Mucosa of stomach (tissue), 1 donor: ENCODE data around the gene ZBTB7C.
A peak's percentile ranks its signal among the peaks of the same experiment; 100 is the strongest.

Experiments
- H3K27me3 ChIP-seq: one replicate; pipeline ENCODE4 v1.7.0; 2013; ENCODE audit warnings: mild to moderate bottlenecking, low read length; ENCODE audit not compliant: control insufficient read depth, insufficient read depth
- H3K36me3 ChIP-seq: one replicate; pipeline ENCODE4 v1.7.0; 2013; ENCODE audit warnings: low read length; ENCODE audit not compliant: control insufficient read depth, insufficient read depth
- H3K4me1 ChIP-seq: one replicate; pipeline ENCODE4 v1.7.0; 2013; ENCODE audit warnings: mild to moderate bottlenecking, low read length; ENCODE audit not compliant: control insufficient read depth, insufficient read depth
- H3K4me3 ChIP-seq: one replicate; pipeline ENCODE4 v1.7.0; 2013; ENCODE audit warnings: low read length
- H3K9ac ChIP-seq: one replicate; pipeline ENCODE4 v1.7.0; 2013; ENCODE audit warnings: mild to moderate bottlenecking, low read length, moderate library complexity
- H3K9me3 ChIP-seq: one replicate; pipeline ENCODE4 v1.7.0; 2013; ENCODE audit warnings: mild to moderate bottlenecking, low read length, moderate library complexity; ENCODE audit not compliant: control insufficient read depth
- donor health status: Pancreatic carcinoma.

ZBTB7C gene

DNA sequence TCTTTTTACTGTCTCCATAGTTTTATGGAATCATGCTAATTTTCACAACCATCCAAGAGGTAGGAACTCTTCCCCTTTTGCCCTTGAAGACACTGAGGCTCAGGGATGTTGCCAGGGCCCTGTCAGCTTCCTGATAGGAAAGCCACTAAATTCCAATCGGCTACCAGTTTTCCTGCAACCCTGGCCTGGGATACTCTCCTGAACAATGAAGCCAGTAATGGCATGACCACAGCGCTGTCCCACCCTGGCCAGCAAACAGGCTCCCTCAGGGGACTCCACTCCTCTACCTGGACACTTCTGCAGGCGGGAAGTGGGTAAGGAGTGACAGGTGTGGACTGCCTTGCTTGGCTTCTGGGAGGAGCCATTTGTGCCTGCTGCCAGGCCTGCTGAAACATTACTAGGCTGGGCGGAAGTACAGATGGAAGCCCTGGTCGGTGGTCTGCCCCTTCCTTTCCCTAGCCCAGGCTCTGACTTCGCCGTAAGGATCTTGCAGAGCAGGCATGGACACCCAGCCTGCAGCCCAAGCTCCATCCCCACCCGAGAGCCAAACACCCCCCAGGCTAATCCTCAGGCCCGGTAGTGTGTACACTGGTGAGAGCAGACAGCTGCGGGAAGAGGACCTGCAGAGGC, 400.0 kb downstream of the ZBTB7C start:
- Histone ChIP-seq H3K9me3 (no peaks in the 10 kb centered on the region), H3K36me3 (no peaks in the 10 kb centered on the region), H3K4me3 (no peak overlapping the region), H3K9ac (no peak overlapping the region), H3K27me3 (peaks cover 8% of the 10 kb centered on the region), H3K4me1 (no peaks in the 10 kb centered on the region)

DNA sequence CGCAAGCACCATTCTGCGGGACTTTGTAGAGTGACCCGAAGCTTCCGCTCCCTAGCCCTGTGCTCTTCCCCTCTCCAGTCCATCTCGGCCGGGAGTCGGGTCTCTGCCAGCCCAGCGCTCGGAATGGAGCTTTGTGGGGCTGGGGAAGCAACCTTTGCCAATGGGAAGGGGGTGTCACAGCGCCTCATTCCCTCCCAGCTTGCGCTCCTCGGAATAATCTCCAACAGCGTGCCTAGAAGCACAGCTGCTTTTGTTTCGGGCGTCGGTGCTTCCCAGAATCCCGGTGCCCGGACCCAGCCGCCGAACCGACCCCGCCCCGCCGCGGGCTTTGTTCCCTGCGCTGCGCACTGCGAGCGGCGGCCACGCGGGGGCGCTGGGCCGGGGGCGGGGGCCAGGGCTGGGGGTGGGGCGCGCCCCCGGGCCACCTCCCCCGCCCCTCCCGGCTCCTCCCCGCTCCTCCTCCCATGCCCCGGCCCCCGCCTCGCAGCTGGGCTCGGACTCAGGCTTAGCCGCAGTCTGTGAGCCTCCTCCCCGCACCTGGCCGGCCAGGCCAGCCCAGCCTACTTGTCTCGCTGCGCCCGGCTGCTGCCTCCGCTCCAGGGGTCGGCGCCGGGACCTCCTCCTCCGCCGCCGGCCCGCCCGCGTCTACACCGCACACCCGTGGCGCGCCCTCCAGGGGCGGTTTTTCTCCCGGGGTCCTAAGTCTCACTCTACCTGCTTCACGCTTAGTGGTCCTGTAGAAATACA, 401.1 kb downstream of the ZBTB7C start:
- Histone ChIP-seq H3K4me1 (peaks cover 3% of the 10 kb centered on the region), H3K4me3 (no peak overlapping the region), H3K27me3 (peaks cover 8% of the 10 kb centered on the region), H3K36me3 (no peaks in the 10 kb centered on the region), H3K9me3 (no peaks in the 10 kb centered on the region), H3K9ac (peak overlapping the region; percentile 56)

DNA sequence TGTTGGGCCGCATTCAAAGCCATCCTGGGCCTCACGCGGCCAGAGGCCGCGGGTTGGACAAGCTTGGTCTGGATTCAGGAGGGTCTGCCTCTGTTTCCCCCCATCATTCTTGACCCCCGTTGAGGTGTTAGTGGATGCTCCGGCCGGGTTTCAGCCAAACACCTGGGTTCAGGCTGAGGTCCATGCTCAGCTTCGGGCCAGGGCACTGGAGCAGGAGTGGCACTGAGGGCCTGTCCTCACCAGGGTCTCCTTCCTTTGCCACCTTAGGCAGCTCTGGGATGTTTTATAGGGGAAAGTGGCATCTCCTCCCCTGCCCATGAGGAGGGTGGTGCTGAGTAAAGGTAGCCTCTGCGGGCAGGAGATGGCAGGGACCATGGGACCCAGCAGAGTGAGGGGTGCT, 401.8 kb downstream of the ZBTB7C start:
- Histone ChIP-seq H3K9me3 (no peaks in the 10 kb centered on the region), H3K9ac (no peak overlapping the region), H3K36me3 (no peaks in the 10 kb centered on the region), H3K27me3 (peaks cover 8% of the 10 kb centered on the region), H3K4me3 (no peak overlapping the region), H3K4me1 (peaks cover 5% of the 10 kb centered on the region)

DNA sequence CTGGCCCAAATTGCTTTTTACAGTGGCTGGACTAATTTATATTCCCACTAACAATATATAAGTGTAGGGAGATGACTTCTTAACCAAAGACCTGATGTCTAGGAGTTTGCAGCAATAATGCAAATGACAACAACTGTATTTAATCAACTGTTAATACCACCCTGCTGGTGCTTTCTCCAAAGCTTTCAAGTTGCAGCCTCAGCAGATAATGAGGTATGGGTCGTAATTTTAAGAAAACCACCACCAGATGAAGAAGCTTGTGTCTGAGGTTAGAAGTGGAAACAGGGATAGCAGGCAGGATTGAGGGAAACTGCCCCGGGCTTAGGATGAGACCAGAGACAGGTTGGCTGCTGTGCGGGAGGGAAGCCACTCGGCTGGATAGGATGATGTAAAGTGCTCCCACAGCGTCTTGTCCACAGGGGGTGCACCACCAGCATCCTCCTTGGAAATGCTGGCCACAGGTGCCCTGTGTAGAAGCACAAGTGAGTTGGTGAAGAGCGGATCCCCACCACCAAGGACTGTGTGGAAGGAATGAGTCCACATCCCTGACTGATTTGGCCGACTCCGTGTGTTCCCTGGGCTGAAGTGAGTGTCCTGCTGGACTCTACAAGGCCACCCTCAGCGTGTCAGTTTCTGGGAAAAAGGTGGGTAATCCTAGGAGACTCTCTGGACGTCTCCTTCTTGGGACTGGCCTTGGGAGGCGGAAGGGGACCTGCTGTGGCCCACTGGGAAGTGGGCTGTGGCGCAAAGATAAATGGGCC, 402.6 kb downstream of the ZBTB7C start:
- Histone ChIP-seq H3K9me3 (no peaks in the 10 kb centered on the region), H3K36me3 (no peaks in the 10 kb centered on the region), H3K27me3 (peaks cover 5% of the 10 kb centered on the region), H3K9ac (no peak overlapping the region), H3K4me1 (peaks cover 5% of the 10 kb centered on the region), H3K4me3 (no peak overlapping the region)

DNA sequence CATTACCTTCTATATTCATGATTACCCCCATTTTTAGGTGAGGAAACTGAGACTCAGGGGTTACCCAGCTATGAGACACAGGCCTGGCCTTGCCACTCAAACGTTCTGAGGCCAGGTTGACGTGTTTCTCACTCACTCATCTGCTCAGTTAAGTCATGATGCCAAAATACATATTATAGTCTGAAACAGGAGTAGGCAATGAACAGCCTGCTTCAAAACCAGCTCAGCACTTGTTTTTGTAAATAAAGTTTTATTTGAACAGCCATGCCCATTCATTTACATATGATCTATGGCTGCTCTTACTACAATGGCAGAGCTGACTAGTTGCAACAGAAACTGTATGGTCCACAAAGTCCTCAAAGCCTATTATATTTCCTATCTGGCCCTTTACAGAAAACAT, 404.6 kb downstream of the ZBTB7C start:
- H3K36me3 ChIP-seq: no peaks in the 10 kb centered on the region
- no peak overlapping the region for H3K4me3 ChIP-seq
- peaks cover 5% of the 10 kb centered on the region for H3K27me3 ChIP-seq
- H3K9ac ChIP-seq: no peak overlapping the region
- peaks cover 5% of the 10 kb centered on the region for H3K4me1 ChIP-seq
- no peaks in the 10 kb centered on the region for H3K9me3 ChIP-seq

- H3K36me3 ChIP-seq: no peaks in the 10 kb centered on the region
- H3K9ac ChIP-seq: no peak overlapping the region
- H3K4me3 ChIP-seq: no peak overlapping the region
- H3K27me3 ChIP-seq: peaks cover 5% of the 10 kb centered on the region
- H3K4me1 ChIP-seq: peaks cover 5% of the 10 kb centered on the region
- no peaks in the 10 kb centered on the region for H3K9me3 ChIP-seq
These were observed 405.5 kb downstream of the ZBTB7C start for GRCh38 chr18:48003426-48004349.

DNA sequence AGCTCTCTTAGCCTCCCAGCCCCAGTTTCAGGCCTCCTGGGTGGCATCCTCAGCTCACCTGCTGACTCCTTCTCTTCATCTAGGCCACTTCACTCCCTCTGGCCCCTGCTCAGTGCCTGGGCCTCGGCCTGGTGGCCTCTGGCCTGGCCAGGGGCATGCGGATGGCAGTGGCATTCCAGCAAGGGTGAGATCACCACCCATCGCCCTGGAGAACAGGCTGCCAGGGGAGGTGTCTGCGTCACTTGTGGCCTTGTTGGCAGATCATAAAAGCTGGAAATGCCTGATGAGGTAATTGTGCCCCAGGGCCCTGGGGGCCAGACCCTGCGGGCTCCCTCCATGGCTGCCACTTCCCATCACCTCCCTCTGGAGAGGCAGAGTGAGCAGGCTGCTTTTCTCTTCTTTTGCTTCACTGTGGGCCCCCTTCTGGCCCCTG, 406.2 kb downstream of the ZBTB7C start:
- peaks cover 5% of the 10 kb centered on the region for H3K4me1 ChIP-seq
- H3K9me3 ChIP-seq: no peaks in the 10 kb centered on the region
- peaks cover 5% of the 10 kb centered on the region for H3K27me3 ChIP-seq
- H3K9ac ChIP-seq: no peak overlapping the region
- H3K4me3 ChIP-seq: no peak overlapping the region
- no peaks in the 10 kb centered on the region for H3K36me3 ChIP-seq

- Histone ChIP-seq H3K9ac (no peak overlapping the region), H3K4me1 (peaks cover 5% of the 10 kb centered on the region), H3K9me3 (no peaks in the 10 kb centered on the region), H3K27me3 (no peaks in the 10 kb centered on the region), H3K36me3 (no peaks in the 10 kb centered on the region), H3K4me3 (no peak overlapping the region)
These were observed 408.5 kb downstream of the ZBTB7C start for GRCh38 chr18:48000701-48001100.

- Histone ChIP-seq H3K9me3 (no peaks in the 10 kb centered on the region), H3K4me1 (peaks cover 5% of the 10 kb centered on the region), H3K36me3 (no peaks in the 10 kb centered on the region), H3K4me3 (no peak overlapping the region), H3K9ac (no peak overlapping the region), H3K27me3 (no peaks in the 10 kb centered on the region)
These were observed 409.4 kb downstream of the ZBTB7C start for GRCh38 chr18:47999801-48000248.

DNA sequence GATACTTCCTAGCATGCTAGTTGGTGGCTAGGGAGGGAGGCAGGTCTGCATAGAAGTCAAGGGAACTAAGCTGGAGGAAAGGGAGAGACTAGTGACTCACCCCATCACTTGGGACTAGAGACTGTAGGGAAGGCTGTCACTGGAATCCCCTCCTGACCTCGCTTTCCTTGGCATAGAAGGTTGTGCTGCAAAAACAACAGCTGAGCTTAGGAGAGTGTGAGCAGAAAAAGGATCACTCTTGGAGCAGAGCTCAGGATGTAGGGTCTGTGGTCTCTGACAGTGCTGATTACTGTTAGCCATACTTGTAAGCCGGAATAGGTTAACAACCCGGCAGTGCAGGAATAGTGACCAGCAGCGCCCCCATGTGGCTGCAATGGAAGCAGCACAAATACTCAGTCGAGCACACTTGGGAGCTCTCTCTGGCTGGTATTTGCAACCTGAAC, 411.8 kb downstream of the ZBTB7C start:
- H3K4me1 ChIP-seq: no peaks in the 10 kb centered on the region
- no peak overlapping the region for H3K4me3 ChIP-seq
- H3K9ac ChIP-seq: no peak overlapping the region
- no peaks in the 10 kb centered on the region for H3K9me3 ChIP-seq
- H3K36me3 ChIP-seq: no peaks in the 10 kb centered on the region
- H3K27me3 ChIP-seq: no peaks in the 10 kb centered on the region

DNA sequence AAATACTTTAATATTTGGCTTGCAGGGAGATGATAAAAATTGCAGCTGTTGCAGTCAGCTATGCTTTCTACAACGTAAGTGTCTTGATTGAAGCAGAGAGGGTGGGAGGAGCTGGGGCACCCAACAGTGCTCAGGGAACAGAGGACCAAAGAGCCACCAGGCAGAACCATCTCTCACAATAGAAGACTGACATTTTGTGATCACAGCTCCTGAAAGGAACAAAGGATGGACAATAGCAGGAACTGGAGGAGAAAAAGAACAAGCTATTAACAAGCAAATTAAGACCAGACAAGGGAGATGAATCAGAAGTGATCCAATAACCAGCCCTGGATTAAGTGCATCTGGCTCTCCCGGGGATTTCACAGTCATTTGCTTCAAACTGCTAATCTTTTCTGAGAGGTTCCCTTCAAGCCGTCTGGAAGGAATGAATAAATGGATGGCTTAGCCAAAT, 413.1 kb downstream of the ZBTB7C start:
- H3K9ac ChIP-seq: no peak overlapping the region
- H3K4me1 ChIP-seq: no peaks in the 10 kb centered on the region
- peaks cover 3% of the 10 kb centered on the region for H3K27me3 ChIP-seq
- H3K36me3 ChIP-seq: no peaks in the 10 kb centered on the region
- H3K9me3 ChIP-seq: no peaks in the 10 kb centered on the region
- no peak overlapping the region for H3K4me3 ChIP-seq
